ENCODE results near the gene PXDN. TPM values are rescaled to one million over a fixed set of nuclear protein-coding genes. Genes with fewer than 3 reads are reported as not detected.

PXDN gene
- total and polyA plus RNA-seq, 2 of the 4 experiments (the other 2 are of a cell fraction) = 153 to 332 TPM

DNA sequence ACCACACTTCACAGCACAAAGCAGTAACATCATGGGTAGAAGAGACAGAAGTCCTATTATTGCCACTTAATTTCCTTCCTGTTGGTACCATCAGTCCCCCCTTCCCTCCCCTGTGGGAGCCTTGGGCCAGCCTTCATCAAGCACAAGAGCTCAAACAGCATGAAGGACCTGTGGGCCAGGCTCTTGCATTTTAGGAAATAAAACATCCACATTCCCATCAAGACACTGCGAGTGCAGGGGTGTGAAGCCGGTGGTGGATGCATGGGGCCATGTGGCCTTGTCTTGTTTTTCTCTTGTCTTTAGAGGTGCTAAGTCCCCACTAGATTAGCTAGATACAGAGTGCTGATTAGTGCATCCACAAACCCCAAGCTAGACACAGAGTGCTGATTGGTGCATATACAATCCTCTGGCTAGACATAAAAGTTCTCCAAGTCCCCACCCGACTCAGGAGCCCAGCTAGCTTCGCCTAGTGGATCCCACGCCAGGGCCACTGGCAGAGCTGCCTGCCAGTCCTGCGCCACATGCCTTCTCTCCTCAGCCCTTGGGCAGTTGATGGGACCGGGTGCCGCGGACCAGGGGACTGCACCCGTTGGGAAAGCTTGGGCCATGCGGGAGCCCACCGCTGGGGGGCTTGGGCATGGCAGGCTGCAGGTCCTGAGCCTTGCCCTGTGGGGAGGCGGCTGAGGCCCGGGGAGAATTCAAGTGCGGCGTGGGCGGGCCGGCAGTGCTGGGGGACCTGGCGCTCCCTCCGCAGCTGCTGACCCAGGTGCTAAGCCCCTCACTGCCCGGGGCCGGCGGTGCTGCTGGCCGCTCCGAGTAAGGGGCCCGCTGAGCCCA lies 14.7 kb upstream of the PXDN start:
- H2BK20ac ChIP-seq (ENCODE audit: low read depth, low read length) = peak overlapping the region; percentile 11
- no peak overlapping the region for H2AFZ ChIP-seq (replicated peaks; ENCODE audit: low read length, poor library complexity)
- ChIA-PET CTCF (interaction anchor here (1.4 to 2.5 kb wide), 2 partner anchors 11 kb away, joined by 7 to 8 read pairs; no protein-coding TSS in a partner anchor), POLR2A (ENCODE audit: unreplicated experiment) (no interaction called here)
- no peaks in the 10 kb centered on the region for H3K36me3 ChIP-seq (ENCODE audit: control insufficient read depth, insufficient read depth, low read length)
- H2AK5ac ChIP-seq (ENCODE audit: low read depth, low read length) = peak overlapping the region; percentile 35
- H3K9ac ChIP-seq (ENCODE audit: low read depth, low read length) = no peak overlapping the region
- peaks cover 5% of the 10 kb centered on the region for H4K20me1 ChIP-seq (ENCODE audit: insufficient read depth, low read length)
- H3K14ac ChIP-seq (replicated peaks; ENCODE audit: low read depth, low read length) = peak overlapping the region; percentile 6; the same call in 1 of the 2 replicates
- no TSS peak for BruUV-seq (replicated peaks)
- ATAC-seq (ENCODE audit: low read depth) = no peak
- H2AK9ac ChIP-seq (replicated peaks; ENCODE audit: low read depth, low read length, poor library complexity) = no peak overlapping the region
- peaks cover 17% of the 10 kb centered on the region for H3K9me1 ChIP-seq (ENCODE audit: insufficient read depth, low read length)
- peak overlapping the region; percentile 47; the same call in 1 of the 3 replicates for H2BK15ac ChIP-seq (ENCODE audit: low read depth, low read length)
- H3K18ac ChIP-seq (ENCODE audit: low read depth, low read length) = no peak overlapping the region; the same call in 1 of the 2 replicates
- intact Hi-C loops (cut with micrococcal nuclease) = no loop called here
- dilution Hi-C loops (cut with HindIII; ENCODE audit: low sequenced_read_pairs, unreplicated experiment) = no loop called here
- peaks cover 2% of the 10 kb centered on the region; the same call in 1 of the 2 replicates for H3K9me3 ChIP-seq (ENCODE audit: control insufficient read depth, insufficient read depth, low read length)
- DNase-seq = no peak
- H2BK120ac ChIP-seq (ENCODE audit: low read depth, low read length) = peak overlapping the region; percentile 17
- no peak overlapping the region; the same call in 1 of the 2 replicates for H3K4me2 ChIP-seq (ENCODE audit: low read depth, low read length)
- H3K56ac ChIP-seq (ENCODE audit: extremely low read depth, insufficient read depth, low read length) = no peak overlapping the region
- peak overlapping the region; percentile 51; the same call in 1 of the 2 replicates for H3K27ac ChIP-seq (ENCODE audit: insufficient read depth, low read length)
- no peak overlapping the region for H3K4me3 ChIP-seq (ENCODE audit: insufficient read depth, low read depth, low read length)
- peaks cover 0 to 12% of the 10 kb centered on the region in 2 experiments; a peak in 2 of 4 replicates for H3K79me1 ChIP-seq (ENCODE audit: low read depth in 1 of 2, low read length in 2 of 2)
- H4K5ac ChIP-seq (ENCODE audit: low read depth, low read length) = peak overlapping the region; percentile 0; the same call in 1 of the 2 replicates
- peaks cover 23% of the 10 kb centered on the region for H3K4me1 ChIP-seq (ENCODE audit: control insufficient read depth, insufficient read depth, low read length)
- peak overlapping the region in 1 of 2 experiments; percentile 20; a peak in 1 of 4 replicates for H4K8ac ChIP-seq (ENCODE audit: low read depth in 2 of 2, low read length in 2 of 2)
- H3K27me3 ChIP-seq (ENCODE audit: control insufficient read depth, insufficient read depth, low read length) = no peaks in the 10 kb centered on the region
- H3K4ac ChIP-seq (ENCODE audit: low read depth, low read length) = peak overlapping the region; percentile 27
- 95% methylated on average over 11 of the region's 26 CpGs; no CpG with 5 or more reads in 1 of the 2 experiments for WGBS, 2 experiments (ENCODE audit: extremely low coverage in 2 of 2, insufficient read length in 1 of 2)
- in situ Hi-C loops (cut with MboI; ENCODE audit: low sequenced_read_pairs) = loop anchor here (25.0 kb wide), 1 partner anchor 172 kb away; no protein-coding TSS in a partner anchor
- H4K91ac ChIP-seq (ENCODE audit: insufficient read depth, low read depth, low read length) = peak overlapping the region; percentile 20; the same call in 1 of the 2 replicates
- peak overlapping the region; percentile 2; the same call in 1 of the 2 replicates for H3K23ac ChIP-seq (ENCODE audit: low read depth, low read length)
- no peak overlapping the region for H2BK5ac ChIP-seq (ENCODE audit: low read depth, low read length, poor library complexity, severe bottlenecking)
- TF ChIP-seq FOS (IDR thresholded peaks at IDR 0.05; ENCODE audit: low read depth, low read length) = no peak
- TF ChIP-seq CEBPB (IDR thresholded peaks at IDR 0.05; ENCODE audit: low read depth, low read length) = no peak
- TF ChIP-seq POLR2A (IDR thresholded peaks at IDR 0.05; ENCODE audit: low read depth, low read length) = no peak
- TF ChIP-seq BHLHE40 (IDR thresholded peaks at IDR 0.05; ENCODE audit: low read depth, low read length) = no peak
- no peak for TF ChIP-seq RCOR1 (IDR thresholded peaks at IDR 0.05; ENCODE audit: insufficient replicate concordance, low read length)
- TF ChIP-seq, protein P1, sequence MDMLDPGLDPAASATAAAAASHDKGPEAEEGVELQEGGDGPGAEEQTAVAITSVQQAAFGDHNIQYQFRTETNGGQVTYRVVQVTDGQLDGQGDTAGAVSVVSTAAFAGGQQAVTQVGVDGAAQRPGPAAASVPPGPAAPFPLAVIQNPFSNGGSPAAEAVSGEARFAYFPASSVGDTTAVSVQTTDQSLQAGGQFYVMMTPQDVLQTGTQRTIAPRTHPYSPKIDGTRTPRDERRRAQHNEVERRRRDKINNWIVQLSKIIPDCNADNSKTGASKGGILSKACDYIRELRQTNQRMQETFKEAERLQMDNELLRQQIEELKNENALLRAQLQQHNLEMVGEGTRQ (IDR thresholded peaks at IDR 0.05; ENCODE audit: low read depth, low read length) = no peak
- TF ChIP-seq RAD21 (IDR thresholded peaks at IDR 0.05; ENCODE audit: low read length) = no peak
- TF ChIP-seq MAFK (IDR thresholded peaks at IDR 0.05; ENCODE audit: low read depth, low read length) = no peak
- TF ChIP-seq MAZ (IDR thresholded peaks at IDR 0.05; ENCODE audit: borderline replicate concordance, low read depth, low read length) = no peak
- no peak for TF ChIP-seq RFX5 (IDR thresholded peaks at IDR 0.05; ENCODE audit: low read depth, low read length)
- TF ChIP-seq MXI1 (IDR thresholded peaks at IDR 0.05; ENCODE audit: borderline replicate concordance, low read depth, low read length) = no peak
- no peak for TF ChIP-seq CHD1 (IDR thresholded peaks at IDR 0.05; ENCODE audit: low read depth, low read length)
- no peak for TF ChIP-seq NFE2L2 (IDR thresholded peaks at IDR 0.05; ENCODE audit: low read depth, low read length)
- TF ChIP-seq, protein P2, sequence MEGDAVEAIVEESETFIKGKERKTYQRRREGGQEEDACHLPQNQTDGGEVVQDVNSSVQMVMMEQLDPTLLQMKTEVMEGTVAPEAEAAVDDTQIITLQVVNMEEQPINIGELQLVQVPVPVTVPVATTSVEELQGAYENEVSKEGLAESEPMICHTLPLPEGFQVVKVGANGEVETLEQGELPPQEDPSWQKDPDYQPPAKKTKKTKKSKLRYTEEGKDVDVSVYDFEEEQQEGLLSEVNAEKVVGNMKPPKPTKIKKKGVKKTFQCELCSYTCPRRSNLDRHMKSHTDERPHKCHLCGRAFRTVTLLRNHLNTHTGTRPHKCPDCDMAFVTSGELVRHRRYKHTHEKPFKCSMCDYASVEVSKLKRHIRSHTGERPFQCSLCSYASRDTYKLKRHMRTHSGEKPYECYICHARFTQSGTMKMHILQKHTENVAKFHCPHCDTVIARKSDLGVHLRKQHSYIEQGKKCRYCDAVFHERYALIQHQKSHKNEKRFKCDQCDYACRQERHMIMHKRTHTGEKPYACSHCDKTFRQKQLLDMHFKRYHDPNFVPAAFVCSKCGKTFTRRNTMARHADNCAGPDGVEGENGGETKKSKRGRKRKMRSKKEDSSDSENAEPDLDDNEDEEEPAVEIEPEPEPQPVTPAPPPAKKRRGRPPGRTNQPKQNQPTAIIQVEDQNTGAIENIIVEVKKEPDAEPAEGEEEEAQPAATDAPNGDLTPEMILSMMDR (conservative IDR thresholded peaks at IDR 0.05; ENCODE audit: low read depth, low read length) = no peak
- no peak for TF ChIP-seq SMC3 (IDR thresholded peaks at IDR 0.05; ENCODE audit: low read depth, low read length)
